ENCODE results near the gene CAMSAP1. TPM values are rescaled to one million over a fixed set of nuclear protein-coding genes. Genes with fewer than 3 reads are reported as not detected.
A peak's percentile ranks its signal among the peaks of the same experiment; 100 is the strongest.

The CAMSAP1 gene
- total and polyA plus RNA-seq, 9 of the 15 experiments (the other 6 are each of a cell fraction or from before 2014, with no cell fraction given): 1.5 to 28.8 (median 14.3) TPM

DNA sequence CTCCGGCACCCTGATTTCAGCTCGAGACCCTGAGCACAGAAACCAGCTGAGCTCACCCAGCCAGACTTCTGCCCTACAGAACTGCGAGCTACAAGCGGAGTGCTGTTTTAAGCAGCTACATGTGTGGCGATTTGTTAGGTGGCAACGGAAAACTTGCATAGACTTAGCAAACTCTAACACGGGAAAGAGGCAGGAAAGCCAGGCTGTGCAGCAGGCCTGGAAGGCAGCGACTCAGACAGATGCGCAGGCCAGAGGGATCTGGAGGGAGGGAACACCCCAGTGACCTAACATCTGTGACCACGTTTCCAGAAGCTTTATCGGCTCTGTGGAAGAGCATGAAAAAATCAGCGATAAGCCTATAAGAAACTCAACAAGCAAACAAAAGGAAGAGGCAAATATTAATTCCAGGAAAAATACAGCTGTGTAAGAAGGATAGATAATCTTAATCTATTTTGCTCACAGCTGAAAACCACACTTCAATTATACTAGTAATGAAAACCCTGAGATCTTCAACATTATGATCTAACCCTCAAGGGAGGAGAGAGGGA lies 42.9 kb upstream of the CAMSAP1 start (continued):
- TF ChIP-seq, protein P1, sequence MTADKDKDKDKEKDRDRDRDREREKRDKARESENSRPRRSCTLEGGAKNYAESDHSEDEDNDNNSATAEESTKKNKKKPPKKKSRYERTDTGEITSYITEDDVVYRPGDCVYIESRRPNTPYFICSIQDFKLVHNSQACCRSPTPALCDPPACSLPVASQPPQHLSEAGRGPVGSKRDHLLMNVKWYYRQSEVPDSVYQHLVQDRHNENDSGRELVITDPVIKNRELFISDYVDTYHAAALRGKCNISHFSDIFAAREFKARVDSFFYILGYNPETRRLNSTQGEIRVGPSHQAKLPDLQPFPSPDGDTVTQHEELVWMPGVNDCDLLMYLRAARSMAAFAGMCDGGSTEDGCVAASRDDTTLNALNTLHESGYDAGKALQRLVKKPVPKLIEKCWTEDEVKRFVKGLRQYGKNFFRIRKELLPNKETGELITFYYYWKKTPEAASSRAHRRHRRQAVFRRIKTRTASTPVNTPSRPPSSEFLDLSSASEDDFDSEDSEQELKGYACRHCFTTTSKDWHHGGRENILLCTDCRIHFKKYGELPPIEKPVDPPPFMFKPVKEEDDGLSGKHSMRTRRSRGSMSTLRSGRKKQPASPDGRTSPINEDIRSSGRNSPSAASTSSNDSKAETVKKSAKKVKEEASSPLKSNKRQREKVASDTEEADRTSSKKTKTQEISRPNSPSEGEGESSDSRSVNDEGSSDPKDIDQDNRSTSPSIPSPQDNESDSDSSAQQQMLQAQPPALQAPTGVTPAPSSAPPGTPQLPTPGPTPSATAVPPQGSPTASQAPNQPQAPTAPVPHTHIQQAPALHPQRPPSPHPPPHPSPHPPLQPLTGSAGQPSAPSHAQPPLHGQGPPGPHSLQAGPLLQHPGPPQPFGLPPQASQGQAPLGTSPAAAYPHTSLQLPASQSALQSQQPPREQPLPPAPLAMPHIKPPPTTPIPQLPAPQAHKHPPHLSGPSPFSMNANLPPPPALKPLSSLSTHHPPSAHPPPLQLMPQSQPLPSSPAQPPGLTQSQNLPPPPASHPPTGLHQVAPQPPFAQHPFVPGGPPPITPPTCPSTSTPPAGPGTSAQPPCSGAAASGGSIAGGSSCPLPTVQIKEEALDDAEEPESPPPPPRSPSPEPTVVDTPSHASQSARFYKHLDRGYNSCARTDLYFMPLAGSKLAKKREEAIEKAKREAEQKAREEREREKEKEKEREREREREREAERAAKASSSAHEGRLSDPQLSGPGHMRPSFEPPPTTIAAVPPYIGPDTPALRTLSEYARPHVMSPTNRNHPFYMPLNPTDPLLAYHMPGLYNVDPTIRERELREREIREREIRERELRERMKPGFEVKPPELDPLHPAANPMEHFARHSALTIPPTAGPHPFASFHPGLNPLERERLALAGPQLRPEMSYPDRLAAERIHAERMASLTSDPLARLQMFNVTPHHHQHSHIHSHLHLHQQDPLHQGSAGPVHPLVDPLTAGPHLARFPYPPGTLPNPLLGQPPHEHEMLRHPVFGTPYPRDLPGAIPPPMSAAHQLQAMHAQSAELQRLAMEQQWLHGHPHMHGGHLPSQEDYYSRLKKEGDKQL (CRISPR knock-in tag; IDR thresholded peaks at IDR 0.05; ENCODE audit: borderline replicate concordance): no peak
- TF ChIP-seq FOXM1 (IDR thresholded peaks at IDR 0.05; ENCODE audit: low read depth) (peak; percentile 92), FOXM1 (CRISPR knock-in tag; IDR thresholded peaks at IDR 0.05; ENCODE audit: low read depth) (no peak), FOXK2 (conservative IDR thresholded peaks at IDR 0.05 in 1 of 2, IDR thresholded peaks at IDR 0.05 in 1 of 2; ENCODE audit: low read depth in 2 of 2) (peak; percentile 61 to 77; a peak in 3 of 4 replicates), CREB1 (IDR thresholded peaks at IDR 0.05) (0 out of 2 replicates have a peak, but pooled peaks have one; percentile 36), CREB1 (CRISPR knock-in tag; IDR thresholded peaks at IDR 0.05) (no peak), KLF13 (tag; IDR thresholded peaks at IDR 0.05; ENCODE audit: borderline replicate concordance, low read depth) (no peak), BCL6 (CRISPR knock-in tag; IDR thresholded peaks at IDR 0.05) (no peak), ZNF764 (CRISPR knock-in tag; IDR thresholded peaks at IDR 0.05; ENCODE audit: low read depth) (no peak), KLF1 (tag; IDR thresholded peaks at IDR 0.05) (no peak), MCM7 (IDR thresholded peaks at IDR 0.05) (0 out of 4 replicates have a peak, but pooled peaks of 1 of the 2 experiments have one; percentile 62), TGIF2 (CRISPR knock-in tag; IDR thresholded peaks at IDR 0.05) (no peak), TAF1 (IDR thresholded peaks at IDR 0.05; ENCODE audit: control insufficient read depth, extremely low read depth, insufficient read depth, low read length, severe bottlenecking) (peak; percentile 18), CBX5 (IDR thresholded peaks at IDR 0.05; ENCODE audit: borderline replicate concordance, low read depth) (no peak), ZNF282 (CRISPR knock-in tag; IDR thresholded peaks at IDR 0.05) (no peak), ELF4 (CRISPR knock-in tag; IDR thresholded peaks at IDR 0.05) (peak; percentile 63), HMG20A (CRISPR knock-in tag; conservative IDR thresholded peaks at IDR 0.05) (no peak), CBX8 (IDR thresholded peaks at IDR 0.05; ENCODE audit: borderline replicate concordance, extremely low read depth, low read depth, low read length, poor library complexity, severe bottlenecking) (no peak), FOXP1 (CRISPR knock-in tag; IDR thresholded peaks at IDR 0.05) (0 out of 2 replicates have a peak, but pooled peaks have one; percentile 58), RFX1 (IDR thresholded peaks at IDR 0.05) (no peak)
- TF ChIP-seq, protein P2, sequence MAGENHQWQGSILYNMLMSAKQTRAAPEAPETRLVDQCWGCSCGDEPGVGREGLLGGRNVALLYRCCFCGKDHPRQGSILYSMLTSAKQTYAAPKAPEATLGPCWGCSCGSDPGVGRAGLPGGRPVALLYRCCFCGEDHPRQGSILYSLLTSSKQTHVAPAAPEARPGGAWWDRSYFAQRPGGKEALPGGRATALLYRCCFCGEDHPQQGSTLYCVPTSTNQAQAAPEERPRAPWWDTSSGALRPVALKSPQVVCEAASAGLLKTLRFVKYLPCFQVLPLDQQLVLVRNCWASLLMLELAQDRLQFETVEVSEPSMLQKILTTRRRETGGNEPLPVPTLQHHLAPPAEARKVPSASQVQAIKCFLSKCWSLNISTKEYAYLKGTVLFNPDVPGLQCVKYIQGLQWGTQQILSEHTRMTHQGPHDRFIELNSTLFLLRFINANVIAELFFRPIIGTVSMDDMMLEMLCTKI (IDR thresholded peaks at IDR 0.05; ENCODE audit: partially characterized antibody): no peak
- TF ChIP-seq, protein P3, sequence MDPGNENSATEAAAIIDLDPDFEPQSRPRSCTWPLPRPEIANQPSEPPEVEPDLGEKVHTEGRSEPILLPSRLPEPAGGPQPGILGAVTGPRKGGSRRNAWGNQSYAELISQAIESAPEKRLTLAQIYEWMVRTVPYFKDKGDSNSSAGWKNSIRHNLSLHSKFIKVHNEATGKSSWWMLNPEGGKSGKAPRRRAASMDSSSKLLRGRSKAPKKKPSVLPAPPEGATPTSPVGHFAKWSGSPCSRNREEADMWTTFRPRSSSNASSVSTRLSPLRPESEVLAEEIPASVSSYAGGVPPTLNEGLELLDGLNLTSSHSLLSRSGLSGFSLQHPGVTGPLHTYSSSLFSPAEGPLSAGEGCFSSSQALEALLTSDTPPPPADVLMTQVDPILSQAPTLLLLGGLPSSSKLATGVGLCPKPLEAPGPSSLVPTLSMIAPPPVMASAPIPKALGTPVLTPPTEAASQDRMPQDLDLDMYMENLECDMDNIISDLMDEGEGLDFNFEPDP (CRISPR knock-in tag; IDR thresholded peaks at IDR 0.05): no peak
